ENCODE measurements around the gene HOXC10. TPM values are rescaled to one million over a fixed set of nuclear protein-coding genes. Genes with fewer than 3 reads are reported as not detected.

HOXC10 gene
- total RNA-seq, 3 donors from 2014 or later, result not detected

GRCh38 chr12:53976172-53976822 is 8.6 kb upstream of the HOXC10 start:
- H3K36me3 ChIP-seq (ENCODE audit: low read depth), result no peaks in the 10 kb centered on the region
- intact Hi-C loops (cut with DNase I, micrococcal nuclease), result no loop called here

GRCh38 chr12:53976823-53977595 is 7.9 kb upstream of the HOXC10 start:
- no peak overlapping the region for H3K4me3 ChIP-seq
- peaks cover 6% of the 10 kb centered on the region for H3K9me3 ChIP-seq
- no peak for DNase-seq
- TF ChIP-seq CTCF (IDR thresholded peaks at IDR 0.05), result no peak
- H3K36me3 ChIP-seq (ENCODE audit: low read depth), result no peaks in the 10 kb centered on the region
- H3K4me1 ChIP-seq (ENCODE audit: low read depth), result peaks cover 8% of the 10 kb centered on the region
- intact Hi-C loops (cut with DNase I, micrococcal nuclease), result no loop called here
- no peak for ATAC-seq

More at GRCh38 chr12:53976172-53976822, 8.6 kb upstream of the HOXC10 start:
- Histone ChIP-seq H3K4me1 (ENCODE audit: low read depth) (peaks cover 8% of the 10 kb centered on the region), H3K9me3 (peaks cover 6% of the 10 kb centered on the region), H3K4me3 (no peak overlapping the region)
- TF ChIP-seq CTCF (IDR thresholded peaks at IDR 0.05), result no peak
- ATAC-seq (no peak), DNase-seq (no peak)

- ATAC-seq (no peak), DNase-seq (no peak)
- Histone ChIP-seq H3K4me1 (ENCODE audit: low read depth) (peaks cover 8% of the 10 kb centered on the region), H3K4me3 (no peak overlapping the region), H3K9me3 (peaks cover 6% of the 10 kb centered on the region), H3K36me3 (ENCODE audit: low read depth) (no peaks in the 10 kb centered on the region)
- no peak for TF ChIP-seq CTCF (IDR thresholded peaks at IDR 0.05)
- intact Hi-C loops (cut with DNase I, micrococcal nuclease), result no loop called here
Measured at GRCh38 chr12:53977596-53978445, 7.1 kb upstream of the HOXC10 start.

- TF ChIP-seq CTCF (IDR thresholded peaks at IDR 0.05), result no peak
- intact Hi-C loops (cut with DNase I, micrococcal nuclease), result no loop called here
- peaks cover 6% of the 10 kb centered on the region for H3K9me3 ChIP-seq
- peak; percentile 83 for ATAC-seq
- no peak overlapping the region for H3K4me3 ChIP-seq
- H3K36me3 ChIP-seq (ENCODE audit: low read depth), result no peaks in the 10 kb centered on the region
- peak in 1 of 3 donors; percentile 58 for DNase-seq
- H3K4me1 ChIP-seq (ENCODE audit: low read depth), result peaks cover 8% of the 10 kb centered on the region
Measured at GRCh38 chr12:53978477-53979356, 6.2 kb upstream of the HOXC10 start.
